ENCODE measurements around the gene HTR4.
"Not testable (repeated sequence)": the region's sequence is repeated elsewhere in the genome, so short reads cannot be mapped to it uniquely, and the experiment has no call there.

HTR4 gene

DNA sequence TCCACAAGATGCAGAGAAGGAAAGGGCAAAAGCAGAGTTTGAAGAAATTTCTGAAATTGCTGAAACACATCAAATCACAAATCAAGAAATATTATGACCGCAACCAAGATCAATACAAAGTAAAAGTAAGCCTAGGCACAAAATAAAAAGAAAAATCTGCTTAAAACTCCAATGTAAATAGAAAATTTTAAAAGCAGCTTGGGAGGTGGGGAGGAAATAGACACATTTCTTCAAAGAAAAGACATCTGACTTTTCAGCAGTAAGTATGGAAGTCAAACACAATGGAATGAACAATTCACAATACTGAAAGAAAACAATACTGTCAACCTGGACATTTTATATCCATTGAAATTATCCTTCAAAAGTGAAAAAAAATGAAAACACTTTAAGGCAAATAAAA is 55.1 kb downstream of the HTR4 start:
- no peak for DNase-seq

GRCh38 chr5:148595697-148596096 is 58.6 kb downstream of the HTR4 start:
- no peak for DNase-seq

DNA sequence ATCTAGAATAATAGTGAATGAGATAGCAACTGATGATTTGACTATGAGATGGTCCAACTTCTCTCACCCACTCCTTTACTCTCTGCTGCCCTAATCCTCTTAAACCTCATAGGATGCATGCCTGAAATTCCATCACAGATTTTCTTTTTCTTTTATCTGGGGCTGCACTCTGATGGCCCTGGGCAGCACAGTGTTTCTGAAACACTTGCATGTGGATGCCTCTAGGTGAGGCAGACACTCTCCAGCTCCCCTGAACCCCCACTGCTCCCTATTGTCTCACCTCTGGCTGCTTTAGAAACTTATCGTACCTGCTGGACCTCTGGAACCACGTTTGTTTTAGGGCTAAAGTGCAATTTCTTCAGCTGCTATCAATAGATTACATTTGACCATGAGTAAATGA is 67.5 kb downstream of the HTR4 start:
- DNase-seq = no peak

- no peak for DNase-seq
These were observed 68.3 kb downstream of the HTR4 start for GRCh38 chr5:148585988-148586387.

GRCh38 chr5:148584103-148584502 is 70.2 kb downstream of the HTR4 start:
- DNase-seq = no peak

GRCh38 chr5:148583421-148583965 is 70.8 kb downstream of the HTR4 start:
- DNase-seq = no peak

DNA sequence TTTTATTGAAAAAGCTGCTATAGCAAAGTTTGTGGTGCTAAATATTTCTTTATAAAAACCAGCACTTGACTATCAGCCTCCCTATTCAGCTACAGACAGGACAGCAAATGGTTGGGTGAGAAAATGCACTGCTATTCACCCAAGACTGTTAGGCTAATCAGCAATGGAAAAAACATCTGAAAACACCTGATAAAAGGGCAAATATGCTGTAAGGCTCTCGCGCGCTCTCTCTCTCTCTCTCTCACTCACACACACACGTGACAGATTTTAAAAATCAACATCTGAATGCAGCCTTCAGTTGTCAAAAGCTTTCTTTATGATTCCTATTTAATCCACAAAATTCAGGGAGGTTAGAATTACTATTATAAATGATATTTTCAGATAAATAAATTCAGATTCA is 80.2 kb downstream of the HTR4 start:
- DNase-seq = no peak

DNA sequence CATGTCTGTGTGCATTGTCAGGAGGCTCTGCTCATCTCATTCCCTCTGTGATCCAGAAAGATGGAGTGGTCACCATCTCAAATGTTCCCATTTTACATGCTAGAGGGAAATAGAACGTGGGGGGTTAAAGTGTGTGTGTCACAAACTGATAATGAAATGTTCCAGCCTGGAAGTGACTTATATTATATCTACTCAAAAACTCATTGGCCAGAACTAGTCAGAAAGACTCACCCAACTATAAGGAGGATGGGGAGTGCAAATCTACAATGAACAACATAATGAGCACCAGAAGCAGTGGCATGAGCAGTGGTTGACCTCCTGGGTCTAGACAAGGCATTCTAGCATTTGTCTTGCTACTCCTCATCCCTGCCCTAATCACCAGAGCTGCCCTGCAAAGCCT is 81.0 kb downstream of the HTR4 start:
- DNase-seq = no peak

DNA sequence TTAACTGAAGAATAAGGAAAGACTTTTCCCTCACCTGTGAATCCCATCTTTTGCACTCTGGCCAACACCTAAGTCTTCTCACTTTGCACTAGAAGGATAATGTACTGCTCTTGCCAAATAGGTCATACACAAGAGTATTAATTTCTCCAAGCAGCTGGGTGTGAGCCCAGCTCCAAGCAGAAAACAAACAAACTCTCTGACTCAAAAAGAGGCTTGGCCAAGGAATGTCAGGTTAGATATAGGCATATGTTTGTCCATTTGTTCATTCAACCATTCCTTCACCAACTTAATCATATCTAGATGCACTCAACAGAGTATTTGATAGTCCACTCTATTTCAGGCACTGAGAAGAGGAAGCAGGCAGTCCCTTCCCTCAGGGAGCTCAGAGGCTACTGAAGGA is 84.4 kb downstream of the HTR4 start:
- DNase-seq = no peak

DNA sequence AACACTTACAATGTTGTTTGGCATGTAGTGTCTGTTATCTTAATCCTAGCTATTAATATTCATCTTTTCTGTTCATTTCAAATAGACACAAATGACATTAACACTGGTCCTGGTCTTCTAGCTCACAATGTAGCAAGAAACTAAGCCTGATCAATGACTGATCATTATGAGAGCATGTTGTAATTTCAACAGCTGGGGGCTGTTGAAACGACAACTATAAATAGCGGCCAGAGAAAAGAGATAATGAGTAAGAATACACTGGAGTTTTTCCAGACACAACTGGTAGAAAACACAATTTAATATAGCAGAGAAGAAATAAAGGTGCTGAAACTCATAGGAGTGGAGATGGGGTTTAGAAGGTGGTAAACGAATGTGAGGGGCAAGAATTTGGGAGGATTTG is 89.2 kb downstream of the HTR4 start:
- DNase-seq = no peak

GRCh38 chr5:148563021-148563420 is 91.3 kb downstream of the HTR4 start:
- DNase-seq = no peak

DNA sequence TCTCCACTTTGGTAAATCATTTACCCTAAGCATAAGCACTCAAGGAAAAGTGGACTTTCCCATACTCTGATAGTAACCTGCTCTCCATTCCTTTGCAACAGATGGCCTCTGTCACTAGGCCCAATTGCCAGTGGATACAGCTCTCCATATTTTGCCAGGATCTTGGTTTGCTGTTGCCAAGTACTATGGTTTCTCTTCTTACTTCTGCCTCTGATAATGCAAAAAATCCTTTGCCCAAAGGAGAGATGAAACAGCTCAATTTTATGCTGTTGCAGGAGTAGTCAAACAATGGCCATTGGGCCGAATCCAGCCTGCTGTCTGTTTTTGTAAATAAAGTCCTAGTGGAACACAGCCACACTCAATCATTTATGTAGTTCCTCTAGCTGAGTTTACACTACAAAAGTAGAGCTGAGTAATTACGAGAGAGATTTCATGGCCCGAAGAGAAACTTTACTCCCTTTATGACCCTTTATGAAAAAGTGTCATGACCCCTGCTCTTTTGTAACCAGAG is 92.5 kb downstream of the HTR4 start:
- no peak for DNase-seq

DNA sequence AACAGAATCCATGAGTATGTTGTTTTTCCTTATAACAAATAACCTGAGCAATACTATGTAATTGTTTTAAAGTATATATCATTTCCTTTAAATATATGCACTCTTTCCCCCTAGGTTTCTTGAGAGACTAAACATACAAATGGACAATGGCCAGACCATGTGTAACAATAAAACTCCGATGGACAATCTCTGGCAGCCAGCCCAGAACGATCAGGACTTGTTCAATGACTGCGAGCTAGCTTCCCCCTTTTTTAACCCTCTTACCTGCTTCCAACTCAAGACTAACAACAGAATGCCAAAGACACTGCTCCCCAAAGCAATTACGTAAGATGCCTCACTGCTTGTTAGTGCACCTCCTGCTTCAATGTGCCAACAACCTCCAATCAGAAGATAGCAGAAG is 94.9 kb downstream of the HTR4 start:
- DNase-seq = no peak

DNA sequence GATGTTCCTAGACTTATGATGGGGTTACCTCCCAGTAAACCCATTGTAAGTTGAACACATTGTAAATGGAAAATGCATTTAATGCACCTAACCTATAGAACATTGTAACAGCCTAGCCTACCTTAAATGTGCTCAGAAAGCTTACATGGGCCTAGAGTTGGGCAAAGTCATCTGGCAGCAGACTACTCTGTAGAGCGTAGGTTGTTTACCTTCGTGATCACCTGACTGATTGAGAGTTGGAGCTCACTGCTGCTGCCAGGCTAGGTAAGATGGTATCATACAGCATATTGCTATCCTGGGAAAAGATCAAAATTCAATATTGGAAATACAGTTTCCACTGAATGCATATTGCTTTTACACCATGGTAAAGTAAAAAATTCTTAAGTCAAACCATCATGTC is 95.4 kb downstream of the HTR4 start:
- DNase-seq = no peak

GRCh38 chr5:148556835-148557234 is 97.5 kb downstream of the HTR4 start:
- no peak for DNase-seq

GRCh38 chr5:148554621-148555020 is 99.7 kb downstream of the HTR4 start:
- no peak for DNase-seq

DNA sequence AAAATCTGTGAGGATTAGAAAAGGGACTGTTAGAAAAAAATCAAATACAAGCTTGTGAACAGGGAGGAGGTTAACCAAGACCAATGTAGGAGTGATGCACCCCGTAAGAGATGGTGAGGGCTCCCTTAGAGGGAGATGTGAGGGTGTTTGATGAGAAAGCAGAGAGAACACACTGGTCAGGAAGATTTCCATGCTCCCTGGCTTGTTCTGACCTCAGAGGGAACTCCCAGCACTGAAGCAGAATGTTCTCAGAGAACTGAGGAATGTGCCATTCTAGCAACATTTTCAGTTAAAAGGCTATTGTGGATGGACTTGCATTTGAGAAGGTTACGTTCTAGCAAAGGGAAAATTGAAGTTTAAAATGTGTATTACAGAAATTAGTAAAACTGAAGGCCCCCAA is 110.6 kb downstream of the HTR4 start:
- DNase-seq = no peak

- DNase-seq = no peak
These were observed 111.5 kb downstream of the HTR4 start for GRCh38 chr5:148542812-148543211.

GRCh38 chr5:148541054-148541835 is 113.1 kb downstream of the HTR4 start:
- DNase-seq = no peak

DNA sequence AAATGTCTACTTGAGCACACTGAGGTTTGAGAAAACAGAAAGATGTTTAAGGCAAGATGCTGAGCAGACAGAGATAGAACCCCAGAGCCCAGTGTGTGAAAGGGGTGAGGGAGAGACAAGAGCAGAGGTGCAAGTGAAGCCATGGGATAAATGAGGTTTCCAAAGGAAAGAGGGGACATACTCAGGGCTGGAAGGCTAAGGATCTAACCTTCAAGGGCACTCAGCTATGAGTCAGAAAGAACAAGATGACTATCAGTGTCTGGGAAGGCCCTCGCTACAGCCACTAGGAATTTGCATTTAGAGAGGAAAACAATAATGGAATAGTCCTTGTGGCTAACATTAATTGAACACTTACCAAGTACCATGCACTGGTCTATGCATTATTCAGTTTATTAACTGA is 113.7 kb downstream of the HTR4 start:
- DNase-seq = no peak

- no peak for DNase-seq
These were observed 114.5 kb downstream of the HTR4 start for GRCh38 chr5:148539851-148540250.

GRCh38 chr5:148535190-148535589 is 119.1 kb downstream of the HTR4 start:
- DNase-seq = no peak

- no peak for DNase-seq
These were observed 121.2 kb downstream of the HTR4 start for GRCh38 chr5:148532969-148533670.

- DNase-seq = not testable (repeated sequence)
These were observed 124.9 kb downstream of the HTR4 start for GRCh38 chr5:148529450-148529849.

Measured in effector CD8-positive, alpha-beta T cell (primary cell).